ENCODE results near the gene ZNF804A. TPM values are rescaled to one million over a fixed set of nuclear protein-coding genes. Genes with fewer than 3 reads are reported as not detected.

The ZNF804A gene
- total RNA-seq, 4 donors from 2014 or later: 0.19 TPM; not detected in 3

- no peak for DNase-seq
- no peaks in the 10 kb centered on the region for H3K36me3 ChIP-seq
- TF ChIP-seq CTCF (IDR thresholded peaks at IDR 0.05): no peak
- TF ChIP-seq POLR2A (IDR thresholded peaks at IDR 0.05): no peak
- H3K27me3 ChIP-seq: no peaks in the 10 kb centered on the region
- H3K4me3 ChIP-seq: no peak overlapping the region
- no peak overlapping the region for H3K27ac ChIP-seq
- no peaks in the 10 kb centered on the region for H3K4me1 ChIP-seq
- intact Hi-C loops (cut with DNase I): no loop called here
- H3K9me3 ChIP-seq: no peaks in the 10 kb centered on the region
Measured at GRCh38 chr2:184834699-184835397, 236.5 kb downstream of the ZNF804A start.

GRCh38 chr2:184835398-184835715 lies 237.0 kb downstream of the ZNF804A start:
- TF ChIP-seq CTCF (IDR thresholded peaks at IDR 0.05) (no peak), POLR2A (IDR thresholded peaks at IDR 0.05) (no peak)
- Histone ChIP-seq H3K4me1 (no peaks in the 10 kb centered on the region), H3K4me3 (no peak overlapping the region), H3K9me3 (no peaks in the 10 kb centered on the region), H3K27ac (no peak overlapping the region), H3K27me3 (no peaks in the 10 kb centered on the region), H3K36me3 (no peaks in the 10 kb centered on the region)
- intact Hi-C loops (cut with DNase I): no loop called here
- DNase-seq: no peak

- no peaks in the 10 kb centered on the region for H3K4me1 ChIP-seq
- no peaks in the 10 kb centered on the region for H3K9me3 ChIP-seq
- intact Hi-C loops (cut with DNase I): no loop called here
- H3K4me3 ChIP-seq: no peak overlapping the region
- no peak overlapping the region for H3K27ac ChIP-seq
- no peak for DNase-seq
- no peak for TF ChIP-seq CTCF (IDR thresholded peaks at IDR 0.05)
- TF ChIP-seq POLR2A (IDR thresholded peaks at IDR 0.05): no peak
- no peaks in the 10 kb centered on the region for H3K36me3 ChIP-seq
- H3K27me3 ChIP-seq: no peaks in the 10 kb centered on the region
- 39 to 42% methylated on average over 2 of the region's 2 CpGs for WGBS, 2 donors
Measured at GRCh38 chr2:184847331-184847730, 249.0 kb downstream of the ZNF804A start.

- no peaks in the 10 kb centered on the region for H3K36me3 ChIP-seq
- H3K4me3 ChIP-seq: no peak overlapping the region
- H3K27ac ChIP-seq: no peak overlapping the region
- no peaks in the 10 kb centered on the region for H3K4me1 ChIP-seq
- H3K9me3 ChIP-seq: no peaks in the 10 kb centered on the region
- TF ChIP-seq POLR2A (IDR thresholded peaks at IDR 0.05): no peak
- DNase-seq: no peak
- H3K27me3 ChIP-seq: no peaks in the 10 kb centered on the region
- intact Hi-C loops (cut with DNase I): no loop called here
Measured at GRCh38 chr2:184849516-184849915, 251.2 kb downstream of the ZNF804A start.

- Histone ChIP-seq H3K36me3 (no peaks in the 10 kb centered on the region), H3K9me3 (no peaks in the 10 kb centered on the region), H3K27me3 (no peaks in the 10 kb centered on the region), H3K4me3 (no peak overlapping the region), H3K4me1 (no peaks in the 10 kb centered on the region), H3K27ac (no peak overlapping the region)
- 52 to 82% methylated on average over 1 of the region's 1 CpG for WGBS, 2 donors
- DNase-seq: no peak
- TF ChIP-seq CTCF (IDR thresholded peaks at IDR 0.05) (no peak), POLR2A (IDR thresholded peaks at IDR 0.05) (no peak)
- intact Hi-C loops (cut with DNase I): no loop called here
Measured at GRCh38 chr2:184851576-184851975, 253.2 kb downstream of the ZNF804A start.

- TF ChIP-seq CTCF (IDR thresholded peaks at IDR 0.05): no peak
- TF ChIP-seq POLR2A (IDR thresholded peaks at IDR 0.05): no peak
- H3K9me3 ChIP-seq: peaks cover 0 to 25% (median 0%) of the 10 kb centered on the region in 3 donors
- H3K27ac ChIP-seq: no peak overlapping the region
- intact Hi-C loops (cut with DNase I): no loop called here
- DNase-seq: no peak
- H3K4me1 ChIP-seq: no peaks in the 10 kb centered on the region
- no peak overlapping the region for H3K4me3 ChIP-seq
- H3K27me3 ChIP-seq: no peaks in the 10 kb centered on the region
- H3K36me3 ChIP-seq: no peaks in the 10 kb centered on the region
Measured at GRCh38 chr2:184859187-184859586, 260.9 kb downstream of the ZNF804A start.

All from esophagus squamous epithelium (tissue), 5 donors.